HG03432 (cell line): ENCODE measurements around the gene EYS.
"Not testable (repeated sequence)": the region's sequence is repeated elsewhere in the genome, so short reads cannot be mapped to it uniquely, and the experiment has no call there.

Source experiments
- ATAC-seq: cut with Tn5 transposase; IDR thresholded peaks from one replicate; pipeline ENCODE4 v1.9.1; 2021; ENCODE audit warnings: mild to moderate bottlenecking, moderate library complexity; ENCODE audit not compliant: unreplicated experiment

Gene EYS

DNA sequence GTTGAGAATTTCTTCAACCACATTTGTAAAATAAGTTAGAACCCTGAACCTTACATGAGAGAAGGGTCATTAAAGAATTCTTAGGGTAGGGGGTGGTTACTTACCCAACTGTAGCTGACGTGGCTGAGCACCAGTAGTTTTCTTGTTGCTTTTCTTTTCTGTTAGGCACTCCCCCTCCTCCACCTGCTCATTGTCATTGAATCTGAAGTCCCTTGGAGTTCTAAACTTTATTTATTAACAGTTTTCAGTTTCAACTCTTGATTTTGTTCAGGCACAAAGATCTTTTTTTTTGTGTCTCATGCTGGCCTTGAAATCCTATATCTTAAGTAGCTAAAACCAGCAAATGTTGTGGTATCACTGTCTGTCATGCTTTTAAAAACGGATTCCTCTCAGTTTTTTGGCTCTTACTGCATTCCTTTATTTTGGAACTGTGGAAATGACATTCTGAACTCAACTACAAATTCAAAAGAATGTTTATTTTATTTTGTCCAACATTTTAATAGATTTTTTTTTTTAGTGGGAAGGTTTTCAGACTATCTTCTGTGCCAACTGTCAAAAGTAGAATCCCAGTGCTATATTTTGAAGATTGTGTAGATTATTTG lies 1606.2 kb downstream of the EYS start:
- ATAC-seq: peak; percentile 80

DNA sequence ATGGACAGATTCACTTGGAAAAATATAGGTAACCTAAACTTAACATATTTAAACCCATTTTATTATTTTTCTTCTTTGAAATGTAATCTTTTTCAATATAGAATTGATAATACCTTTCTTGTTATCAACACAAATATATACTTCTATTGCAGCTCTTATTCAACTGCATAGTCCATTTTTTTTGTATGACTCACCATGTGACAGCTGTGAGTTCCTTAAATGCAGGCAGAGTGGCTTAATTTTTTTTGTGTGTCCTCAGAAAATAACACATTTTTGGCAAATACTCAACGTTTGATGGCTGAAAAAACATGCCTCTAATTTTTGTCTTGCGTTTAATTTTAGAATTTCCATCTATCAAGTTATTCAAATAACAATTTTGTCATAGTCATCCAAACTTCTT lies 1616.7 kb downstream of the EYS start:
- ATAC-seq: no peak

- ATAC-seq: no peak
These were observed 1621.9 kb downstream of the EYS start for GRCh38 chr6:64085126-64085525.

GRCh38 chr6:64084185-64084663 lies 1622.8 kb downstream of the EYS start:
- ATAC-seq: no peak

- peak; percentile 84 for ATAC-seq
These were observed 1623.8 kb downstream of the EYS start for GRCh38 chr6:64083261-64083660.

DNA sequence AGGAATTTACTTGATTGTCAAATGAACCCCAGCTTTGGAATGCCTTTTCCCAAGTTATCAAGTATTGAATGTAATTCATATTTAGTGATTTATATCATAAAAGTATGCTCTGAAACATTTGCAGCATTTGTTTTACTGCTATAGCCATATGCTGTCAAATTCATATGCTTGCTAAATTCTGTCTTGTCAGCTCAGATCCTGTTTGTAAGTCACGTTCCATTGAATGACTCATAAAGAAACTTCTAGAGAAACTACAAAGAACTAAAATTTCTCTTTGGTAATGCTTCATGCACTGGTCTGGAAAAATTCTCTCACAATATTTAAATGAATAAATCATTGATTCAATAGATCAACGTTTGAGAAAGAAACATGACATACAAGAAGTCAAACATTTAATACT lies 1625.6 kb downstream of the EYS start:
- peak; percentile 66 for ATAC-seq

- ATAC-seq: no peak
These were observed 1632.0 kb downstream of the EYS start for GRCh38 chr6:64074981-64075380.

DNA sequence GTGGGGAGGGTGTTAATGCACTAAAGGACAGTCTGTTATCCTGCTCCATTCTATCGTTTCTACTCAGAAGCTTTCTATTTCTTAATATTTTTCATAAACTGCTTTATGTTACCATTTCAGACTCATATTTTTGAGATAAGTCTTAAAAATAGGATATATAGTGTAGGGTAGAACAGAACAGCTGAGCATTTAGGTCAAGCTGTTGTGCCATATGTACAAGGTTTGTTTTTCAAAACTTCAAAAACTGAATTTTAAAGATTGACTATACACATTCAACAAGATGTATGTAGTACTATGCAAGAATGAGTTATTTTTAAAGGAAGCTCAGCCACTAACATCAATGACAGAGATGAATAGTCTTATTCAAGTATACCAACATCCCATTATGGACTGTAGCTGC lies 1634.3 kb downstream of the EYS start:
- no peak for ATAC-seq

GRCh38 chr6:64064919-64065318 lies 1642.1 kb downstream of the EYS start:
- ATAC-seq: peak; percentile 55

DNA sequence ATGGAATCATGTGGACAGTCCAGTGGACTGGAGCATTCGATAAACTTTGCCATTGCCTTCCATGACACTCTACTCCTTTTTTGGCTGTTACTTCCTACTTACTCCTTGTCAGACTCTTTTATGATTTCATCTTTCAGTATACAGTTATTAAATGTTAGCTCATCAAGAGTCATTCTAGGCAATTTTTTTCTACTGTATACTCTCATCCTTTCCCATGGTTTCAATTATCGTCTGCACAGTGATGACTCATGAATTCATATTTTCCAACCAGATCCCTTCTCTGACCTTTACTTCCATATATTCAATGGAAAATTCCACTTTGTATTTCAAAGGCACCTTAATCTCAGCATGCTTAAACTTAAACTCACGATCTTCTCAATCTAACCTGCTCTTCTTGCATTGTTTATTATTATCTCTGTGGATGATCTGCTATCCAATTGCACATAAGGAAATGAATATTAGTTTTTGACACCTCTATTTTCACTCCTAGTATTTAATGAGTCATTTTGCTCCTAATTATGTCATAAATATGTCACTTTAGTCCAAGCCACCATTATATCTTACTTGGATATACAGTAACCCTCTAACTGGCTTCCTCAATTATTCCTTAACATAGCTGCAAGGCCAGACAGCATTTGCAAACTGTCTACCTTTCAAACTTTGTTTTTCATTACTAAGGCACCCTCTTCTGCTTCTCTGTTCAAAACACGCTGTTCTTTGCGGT lies 1643.9 kb downstream of the EYS start:
- no peak for ATAC-seq

DNA sequence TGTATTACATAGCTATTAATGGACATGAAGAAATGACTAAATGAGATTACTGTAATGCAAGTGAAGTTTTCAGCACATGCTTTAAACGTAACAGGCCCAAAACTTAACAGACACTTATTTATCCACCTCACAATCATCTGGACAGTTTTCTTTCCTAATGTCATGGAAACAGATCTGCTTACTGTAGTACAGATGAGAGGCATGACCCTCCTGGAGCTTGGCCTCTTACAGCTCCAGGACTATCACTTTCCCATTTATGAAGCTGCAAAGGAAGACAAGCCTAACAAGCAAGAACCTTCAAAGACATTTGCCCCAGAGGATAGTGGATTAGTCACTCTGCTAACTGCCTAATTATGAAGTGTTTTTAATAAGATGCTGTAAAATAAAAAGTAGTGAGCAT lies 1652.2 kb downstream of the EYS start:
- no peak for ATAC-seq

DNA sequence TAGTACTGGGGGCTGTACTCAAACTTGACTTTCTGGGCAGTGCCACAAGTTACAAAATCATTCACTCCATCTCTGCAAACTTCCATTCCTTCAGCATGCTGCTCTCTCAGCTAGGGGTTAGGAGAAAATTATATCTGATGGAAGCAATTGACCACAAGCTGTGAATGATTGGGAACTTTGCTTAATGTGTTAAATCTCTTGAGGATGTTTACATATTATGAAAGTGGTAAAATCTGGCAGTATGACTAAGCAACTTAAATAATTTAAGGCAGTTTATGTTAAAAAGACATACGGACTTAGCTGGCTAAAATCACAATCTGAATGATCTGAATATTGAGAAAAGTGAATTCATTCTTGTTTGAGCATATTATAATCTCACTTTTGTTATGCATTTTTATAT lies 1656.4 kb downstream of the EYS start:
- ATAC-seq: no peak

- no peak for ATAC-seq
These were observed 1657.3 kb downstream of the EYS start for GRCh38 chr6:64049736-64050135.

GRCh38 chr6:64046746-64047208 lies 1660.2 kb downstream of the EYS start:
- ATAC-seq: no peak

GRCh38 chr6:64041373-64041772 lies 1665.7 kb downstream of the EYS start:
- ATAC-seq: no peak

GRCh38 chr6:64040113-64040512 lies 1666.9 kb downstream of the EYS start:
- no peak for ATAC-seq

- ATAC-seq: no peak
These were observed 1669.6 kb downstream of the EYS start for GRCh38 chr6:64037427-64037826.

DNA sequence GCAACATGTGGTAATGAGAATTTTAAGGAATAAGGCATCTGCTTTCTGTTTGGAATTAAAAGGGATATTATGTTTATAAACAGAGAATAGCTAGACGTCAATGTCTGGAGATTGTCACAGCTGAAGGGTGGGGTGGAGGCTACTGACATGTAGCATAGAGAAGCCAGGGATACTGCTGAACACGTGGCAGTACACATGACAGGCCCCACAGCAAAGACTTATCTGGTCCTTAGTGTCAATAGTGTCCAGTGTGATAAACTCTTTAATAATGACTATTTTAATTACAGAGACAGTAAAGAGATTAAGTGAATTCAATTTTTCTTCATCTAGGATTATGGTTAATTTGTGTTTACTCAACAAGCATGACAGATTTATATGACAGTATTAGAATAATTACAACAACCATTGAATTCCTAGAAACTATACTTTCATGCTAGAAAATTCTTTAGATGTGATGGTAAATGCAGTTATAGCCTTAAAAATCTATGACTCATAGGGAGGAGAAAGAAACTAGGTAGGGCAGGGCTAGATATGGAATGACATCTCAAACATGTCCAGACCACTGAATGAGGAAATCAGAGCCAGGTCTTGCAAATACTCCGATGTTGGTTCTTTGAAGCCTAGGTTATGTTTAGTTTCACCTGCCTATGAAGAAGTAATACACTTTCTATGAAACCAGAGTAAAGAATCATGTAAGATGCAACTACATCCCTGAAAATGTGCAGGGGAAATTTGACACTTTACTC lies 1671.9 kb downstream of the EYS start:
- no peak for ATAC-seq

- no peak for ATAC-seq
These were observed 1672.7 kb downstream of the EYS start for GRCh38 chr6:64034291-64034690.

- not testable (repeated sequence) for ATAC-seq
These were observed 1675.9 kb downstream of the EYS start for GRCh38 chr6:64030950-64031618.

DNA sequence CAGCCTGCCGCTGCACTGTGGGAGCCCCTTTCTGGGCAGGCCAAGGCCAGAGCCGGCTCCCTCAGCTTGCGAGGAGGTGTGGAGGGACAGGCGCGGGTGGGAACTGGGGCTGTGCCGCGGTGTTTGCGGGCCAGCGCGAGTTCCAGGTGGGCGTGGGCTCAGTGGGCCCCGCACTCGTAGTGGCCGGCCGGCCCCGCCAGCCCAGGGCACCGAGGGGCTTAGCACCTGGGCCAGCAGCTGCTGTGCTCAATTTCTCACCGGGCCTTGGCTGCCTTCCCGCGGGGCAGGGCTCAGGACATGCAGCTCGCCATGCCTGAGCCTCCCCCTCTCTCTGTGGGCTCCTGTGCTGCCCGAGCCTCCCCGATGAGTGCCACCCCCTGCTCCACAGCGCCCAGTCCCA lies 1683.3 kb downstream of the EYS start:
- ATAC-seq: no peak
